ENCODE data around the gene RAB29. TPM values are rescaled to one million over a fixed set of nuclear protein-coding genes. Genes with fewer than 3 reads are reported as not detected.

RAB29 gene
- total and polyA plus RNA-seq, 2 donors (not counting 1 experiment from before 2014, with no cell fraction given): 51.7 to 61.4 TPM

- 53% methylated on average over 4 of the region's 5 CpGs for WGBS (ENCODE audit: insufficient coverage)
- ChIA-PET CTCF (interaction anchor here (0.6 to 12.1 kb wide), 41 partner anchors 9 to 323 kb away, joined by 3 to 434 read pairs (median 5); partner anchors contain the start of genes PM20D1, RAB29 and SLC41A1), POLR2A (interaction anchor here (2.4 kb wide), 1 partner anchor 186 kb away, joined by 7 read pairs; no protein-coding TSS in a partner anchor)
- TF ChIP-seq EZH2 (IDR thresholded peaks at IDR 0.05; ENCODE audit: borderline replicate concordance, insufficient read depth, low read depth, low read length, poor library complexity, severe bottlenecking) (no peak), CTCF (IDR thresholded peaks at IDR 0.05) (peak; percentile 82)
- H2AFZ ChIP-seq (ENCODE audit: insufficient read depth, low read depth, low read length, poor library complexity, severe bottlenecking): no peak overlapping the region
- no peaks in the 10 kb centered on the region for H4K20me1 ChIP-seq (ENCODE audit: control insufficient read depth, insufficient read depth, low read length, poor library complexity, severe bottlenecking)
- H3K9me3 ChIP-seq (ENCODE audit: control extremely low read depth in 1 of 3, control insufficient read depth in 2 of 3, insufficient read depth in 1 of 3, low read length in 2 of 3): no peaks in the 10 kb centered on the region
- H3K4me3 Mint-ChIP-seq: no peak overlapping the region
- intact Hi-C loops (cut with micrococcal nuclease): loop anchor here (1.0 to 2.0 kb wide), 6 partner anchors 67 to 315 kb away; no protein-coding TSS in a partner anchor
- no peak overlapping the region for H3K27ac ChIP-seq (ENCODE audit: low read length in 2 of 2)
- peaks cover 0 to 40% of the 10 kb centered on the region in 2 experiments for H3K36me3 ChIP-seq (replicated peaks in 1 of 2; ENCODE audit: control extremely low read depth in 1 of 2, control insufficient read depth in 1 of 2, extremely low read depth in 1 of 2, insufficient read depth in 2 of 2, low read length in 1 of 2)
- no peaks in the 10 kb centered on the region for H3K9me3 Mint-ChIP-seq (ENCODE audit: insufficient read depth)
- H3K4me2 ChIP-seq (replicated peaks; ENCODE audit: low read depth, low read length, poor library complexity, severe bottlenecking): no peak overlapping the region
- H3K27me3 ChIP-seq (replicated peaks in 1 of 4; ENCODE audit: control extremely low read depth in 1 of 4, control insufficient read depth in 3 of 4, insufficient read depth in 4 of 4, low read length in 3 of 4): no peaks in the 10 kb centered on the region
- peak overlapping the region; percentile 42 for H3K27ac Mint-ChIP-seq
- peak; percentile 74 for DNase-seq
- H3K9ac ChIP-seq (ENCODE audit: low read length): no peak overlapping the region
- no peaks in the 10 kb centered on the region for H3K27me3 Mint-ChIP-seq
- H3K4me1 Mint-ChIP-seq: peaks cover 27% of the 10 kb centered on the region
- peaks cover 5 to 27% of the 10 kb centered on the region in 2 donors for H3K4me1 ChIP-seq (ENCODE audit: control insufficient read depth in 2 of 2, insufficient read depth in 2 of 2, low read length in 2 of 2)
- H3K79me2 ChIP-seq (ENCODE audit: control insufficient read depth, insufficient read depth, low read length): no peaks in the 10 kb centered on the region
- ATAC-seq (ENCODE audit: low read depth): peak; percentile 82
- H3K4me3 ChIP-seq (ENCODE audit: control extremely low read depth in 1 of 5, extremely low read depth in 1 of 5, insufficient read depth in 1 of 5, low read depth in 2 of 5, low read length in 4 of 5): no peak overlapping the region
Observed at GRCh38 chr1:205791568-205792180, 16.4 kb upstream of the RAB29 start.

GRCh38 chr1:205787287-205787916 is 12.1 kb upstream of the RAB29 start:
- Histone ChIP-seq H3K4me3 (ENCODE audit: control extremely low read depth in 1 of 5, extremely low read depth in 1 of 5, insufficient read depth in 1 of 5, low read depth in 2 of 5, low read length in 4 of 5) (no peak overlapping the region), H3K9me3 (ENCODE audit: control extremely low read depth in 1 of 3, control insufficient read depth in 2 of 3, insufficient read depth in 1 of 3, low read length in 2 of 3) (no peaks in the 10 kb centered on the region), H3K36me3 (replicated peaks in 1 of 2; ENCODE audit: control extremely low read depth in 1 of 2, control insufficient read depth in 1 of 2, extremely low read depth in 1 of 2, insufficient read depth in 2 of 2, low read length in 1 of 2) (peaks cover 0 to 16% of the 10 kb centered on the region in 2 experiments), H4K20me1 (ENCODE audit: control insufficient read depth, insufficient read depth, low read length, poor library complexity, severe bottlenecking) (no peaks in the 10 kb centered on the region), H2AFZ (ENCODE audit: insufficient read depth, low read depth, low read length, poor library complexity, severe bottlenecking) (no peak overlapping the region), H3K4me1 (ENCODE audit: control insufficient read depth in 2 of 2, insufficient read depth in 2 of 2, low read length in 2 of 2) (peaks cover 0 to 3% of the 10 kb centered on the region in 2 donors), H3K9ac (ENCODE audit: low read length) (no peak overlapping the region), H3K79me2 (ENCODE audit: control insufficient read depth, insufficient read depth, low read length) (no peaks in the 10 kb centered on the region), H3K27me3 (replicated peaks in 1 of 4; ENCODE audit: control extremely low read depth in 1 of 4, control insufficient read depth in 3 of 4, insufficient read depth in 4 of 4, low read length in 3 of 4) (no peaks in the 10 kb centered on the region), H3K4me2 (replicated peaks; ENCODE audit: low read depth, low read length, poor library complexity, severe bottlenecking) (no peak overlapping the region), H3K27ac (ENCODE audit: low read length in 2 of 2) (no peak overlapping the region)
- H3K27ac Mint-ChIP-seq: no peak overlapping the region
- H3K9me3 Mint-ChIP-seq (ENCODE audit: insufficient read depth): no peaks in the 10 kb centered on the region
- no peaks in the 10 kb centered on the region for H3K27me3 Mint-ChIP-seq
- no peak overlapping the region for H3K4me3 Mint-ChIP-seq
- DNase-seq (no peak), ATAC-seq (ENCODE audit: low read depth) (no peak)
- intact Hi-C loops (cut with micrococcal nuclease): no loop called here
- no peak for TF ChIP-seq EZH2 (IDR thresholded peaks at IDR 0.05; ENCODE audit: borderline replicate concordance, insufficient read depth, low read depth, low read length, poor library complexity, severe bottlenecking)
- TF ChIP-seq CTCF (IDR thresholded peaks at IDR 0.05): no peak
- WGBS (ENCODE audit: insufficient coverage): 95% methylated on average over 6 of the region's 10 CpGs
- peaks cover 4% of the 10 kb centered on the region for H3K4me1 Mint-ChIP-seq
- CTCF ChIA-PET: interaction anchor here (0.6 to 12.1 kb wide), 4 partner anchors 118 to 305 kb away, joined by 3 to 434 read pairs (median 4); no protein-coding TSS in a partner anchor
- POLR2A ChIA-PET: no interaction called here

All from B cell (primary cell).